HL-60 (cell line): Measurements from ENCODE around the gene FSTL5.
A peak's percentile ranks its signal among the peaks of the same experiment; 100 is the strongest.

Source experiments
- DNase-seq, 2 experiments: peaks; one replicate each; pipeline ENCODE4 v3.0.0-alpha.2; 2010 to 2020; ENCODE audit warnings: low read depth in 1 of 2, low spot score in 1 of 2
- H3K27ac ChIP-seq: fragments of 250-450 bp; sonication (Bioruptor Pico); replicated peaks from 2 replicates; pipeline ENCODE4 v1.5.1; 2020; ENCODE audit warnings: mild to moderate bottlenecking, moderate library complexity
- H3K27me3 ChIP-seq: fragments of 250-450 bp; sonication (Bioruptor Pico); 2 replicates; pipeline ENCODE4 v1.5.1; 2021; ENCODE audit warnings: mild to moderate bottlenecking, moderate library complexity; ENCODE audit not compliant: insufficient read depth, poor library complexity, severe bottlenecking
- H3K4me3 ChIP-seq: replicated peaks from 2 replicates; pipeline ENCODE4 v1.5.1; 2011; ENCODE audit warnings: mild to moderate bottlenecking, control low read depth, low read length; ENCODE audit not compliant: insufficient read depth
- CTCF ChIP-seq: IDR thresholded peaks from one replicate; pipeline ENCODE4 v1.5.1; 2011; ENCODE audit warnings: low read length, control low read depth, inconsistent platforms; ENCODE audit not compliant: insufficient read depth
- GABPA ChIP-seq: IDR thresholded peaks from 2 replicates; pipeline ENCODE4 v1.6.1; 2012; ENCODE audit warnings: low read depth
- POLR2AphosphoS5 ChIP-seq: IDR thresholded peaks from 2 replicates; pipeline ENCODE4 v1.6.1; 2012; ENCODE audit warnings: low read depth
- SPI1 ChIP-seq: IDR thresholded peaks from 2 replicates; pipeline ENCODE4 v1.6.1; 2012; ENCODE audit warnings: low read depth, mild to moderate bottlenecking, borderline replicate concordance
- TF ChIP-seq, protein P1 (sequence below): IDR thresholded peaks from 2 replicates; pipeline ENCODE4 v1.6.1; 2012; ENCODE audit warnings: low read depth; ENCODE audit not compliant: insufficient replicate concordance

The FSTL5 gene

GRCh38 chr4:161564230-161564834 is 599.5 kb downstream of the FSTL5 start:
- Histone ChIP-seq H3K27me3 (no peaks in the 10 kb centered on the region), H3K4me3 (no peak overlapping the region), H3K27ac (no peak overlapping the region)
- TF ChIP-seq SPI1: no peak
- TF ChIP-seq GABPA: no peak
- TF ChIP-seq POLR2AphosphoS5: no peak
- no peak for TF ChIP-seq CTCF
- no peak for DNase-seq

DNA sequence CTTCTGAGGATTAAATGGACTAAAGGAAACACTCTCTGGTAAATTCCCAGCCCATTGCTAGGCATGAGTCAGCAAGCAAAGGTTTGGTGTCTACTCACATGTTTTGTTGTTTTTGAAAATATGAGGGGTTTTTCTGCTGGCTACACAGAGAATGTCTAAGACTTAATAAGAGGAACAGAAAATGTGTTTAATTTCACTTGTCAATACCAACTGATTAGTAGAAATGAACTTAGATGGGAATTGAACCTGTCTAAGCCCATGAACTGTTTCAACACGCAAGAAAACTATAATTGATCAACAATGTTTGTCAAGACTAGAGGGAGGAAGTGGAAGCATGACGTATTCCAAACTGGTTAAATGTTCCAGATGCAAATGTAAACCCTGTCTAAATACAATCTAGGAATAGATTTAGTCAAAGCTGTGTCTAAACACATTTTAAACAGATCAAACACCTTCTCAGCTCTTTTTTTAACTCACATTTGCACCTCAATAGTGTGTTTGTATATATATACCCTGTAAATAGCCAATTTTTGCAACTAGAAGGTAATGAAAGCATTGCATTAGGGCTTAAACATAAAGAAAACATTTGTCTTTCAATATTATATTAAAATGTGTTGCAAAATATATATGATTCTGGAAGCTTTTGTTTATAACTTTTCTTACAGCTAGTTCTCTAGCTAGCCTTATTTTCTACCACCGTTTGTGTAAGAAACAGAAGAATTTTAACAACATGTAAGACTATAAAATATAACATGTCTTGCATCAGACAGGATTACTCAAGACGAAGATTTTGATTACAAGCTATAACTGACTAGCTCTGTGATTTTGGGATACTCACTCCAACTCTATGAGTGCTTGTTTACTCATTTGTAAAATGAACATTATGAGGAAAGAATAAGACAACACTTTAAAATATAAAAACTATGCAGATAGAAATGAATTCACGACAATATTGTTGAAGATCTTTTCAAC is 607.8 kb downstream of the FSTL5 start:
- no peak for DNase-seq
- Histone ChIP-seq H3K27ac (no peak overlapping the region), H3K4me3 (no peak overlapping the region), H3K27me3 (no peaks in the 10 kb centered on the region)
- TF ChIP-seq CTCF: no peak
- no peak for TF ChIP-seq POLR2AphosphoS5
- peak; percentile 25; the same call in 1 of the 2 replicates for TF ChIP-seq SPI1
- TF ChIP-seq GABPA: no peak

DNA sequence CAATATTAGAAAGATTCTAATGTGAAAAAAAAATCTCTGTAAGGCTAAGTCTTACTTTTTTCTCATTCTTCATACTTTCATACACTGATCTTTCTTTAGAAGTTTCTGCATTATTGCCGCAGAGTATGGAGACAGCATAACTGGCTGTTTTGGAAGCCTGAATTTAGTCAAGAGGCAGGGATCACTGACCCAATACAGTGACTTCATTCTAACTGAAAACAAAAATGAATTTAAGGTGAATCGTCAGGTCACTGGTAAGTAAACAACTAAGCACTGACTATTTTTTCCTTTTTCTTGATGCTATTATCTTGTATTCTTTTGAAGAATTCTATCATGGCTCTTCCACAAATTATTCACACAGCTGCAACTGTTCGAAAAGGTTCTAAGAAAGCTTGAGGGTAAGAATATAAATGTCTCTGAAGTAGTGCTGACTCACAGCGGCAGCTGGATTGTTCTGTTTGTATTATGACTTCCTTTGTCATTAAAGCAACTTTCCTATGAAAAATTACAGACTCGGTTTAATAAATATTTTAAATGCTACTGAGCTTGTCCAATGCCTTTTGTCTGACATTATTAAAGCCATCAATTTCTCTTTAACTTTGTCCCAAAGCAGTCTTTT is 609.3 kb downstream of the FSTL5 start:
- H3K27me3 ChIP-seq: no peaks in the 10 kb centered on the region
- no peak overlapping the region for H3K27ac ChIP-seq
- no peak for DNase-seq
- H3K4me3 ChIP-seq: no peak overlapping the region
- no peak for TF ChIP-seq CTCF
- TF ChIP-seq, protein P1, sequence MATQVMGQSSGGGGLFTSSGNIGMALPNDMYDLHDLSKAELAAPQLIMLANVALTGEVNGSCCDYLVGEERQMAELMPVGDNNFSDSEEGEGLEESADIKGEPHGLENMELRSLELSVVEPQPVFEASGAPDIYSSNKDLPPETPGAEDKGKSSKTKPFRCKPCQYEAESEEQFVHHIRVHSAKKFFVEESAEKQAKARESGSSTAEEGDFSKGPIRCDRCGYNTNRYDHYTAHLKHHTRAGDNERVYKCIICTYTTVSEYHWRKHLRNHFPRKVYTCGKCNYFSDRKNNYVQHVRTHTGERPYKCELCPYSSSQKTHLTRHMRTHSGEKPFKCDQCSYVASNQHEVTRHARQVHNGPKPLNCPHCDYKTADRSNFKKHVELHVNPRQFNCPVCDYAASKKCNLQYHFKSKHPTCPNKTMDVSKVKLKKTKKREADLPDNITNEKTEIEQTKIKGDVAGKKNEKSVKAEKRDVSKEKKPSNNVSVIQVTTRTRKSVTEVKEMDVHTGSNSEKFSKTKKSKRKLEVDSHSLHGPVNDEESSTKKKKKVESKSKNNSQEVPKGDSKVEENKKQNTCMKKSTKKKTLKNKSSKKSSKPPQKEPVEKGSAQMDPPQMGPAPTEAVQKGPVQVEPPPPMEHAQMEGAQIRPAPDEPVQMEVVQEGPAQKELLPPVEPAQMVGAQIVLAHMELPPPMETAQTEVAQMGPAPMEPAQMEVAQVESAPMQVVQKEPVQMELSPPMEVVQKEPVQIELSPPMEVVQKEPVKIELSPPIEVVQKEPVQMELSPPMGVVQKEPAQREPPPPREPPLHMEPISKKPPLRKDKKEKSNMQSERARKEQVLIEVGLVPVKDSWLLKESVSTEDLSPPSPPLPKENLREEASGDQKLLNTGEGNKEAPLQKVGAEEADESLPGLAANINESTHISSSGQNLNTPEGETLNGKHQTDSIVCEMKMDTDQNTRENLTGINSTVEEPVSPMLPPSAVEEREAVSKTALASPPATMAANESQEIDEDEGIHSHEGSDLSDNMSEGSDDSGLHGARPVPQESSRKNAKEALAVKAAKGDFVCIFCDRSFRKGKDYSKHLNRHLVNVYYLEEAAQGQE: no peak
- no peak for TF ChIP-seq SPI1
- TF ChIP-seq POLR2AphosphoS5: no peak
- no peak for TF ChIP-seq GABPA

DNA sequence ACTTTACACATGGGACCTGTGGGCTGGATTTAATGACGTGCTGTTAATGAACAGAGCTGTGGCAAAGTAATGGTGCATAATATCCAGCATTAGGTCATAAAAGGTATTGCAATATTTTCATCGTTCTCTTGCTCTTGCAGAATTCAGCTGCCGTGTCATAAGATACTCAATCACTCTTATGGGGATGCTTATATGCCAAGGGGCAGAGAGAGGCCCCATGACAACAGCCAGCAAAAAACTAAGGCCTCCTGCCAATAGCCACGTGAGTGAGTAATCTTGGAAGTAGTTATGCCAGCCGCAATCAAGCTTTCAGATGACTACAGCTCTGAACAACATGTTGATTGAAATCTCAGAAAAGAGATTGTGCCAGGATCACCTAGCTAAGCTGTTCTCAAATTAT is 616.9 kb downstream of the FSTL5 start:
- TF ChIP-seq SPI1 (no peak), CTCF (no peak)
- DNase-seq: no peak
- H3K4me3 ChIP-seq: no peak overlapping the region
- H3K27ac ChIP-seq: no peak overlapping the region
- H3K27me3 ChIP-seq: no peaks in the 10 kb centered on the region
